ENCODE data around the gene FGF11. TPM values are rescaled to one million over a fixed set of nuclear protein-coding genes. Genes with fewer than 3 reads are reported as not detected.

FGF11 gene
- polyA plus RNA-seq, 2 of the 4 experiments (the other 2 are of a cell fraction): 1.4 to 1.8 TPM

DNA sequence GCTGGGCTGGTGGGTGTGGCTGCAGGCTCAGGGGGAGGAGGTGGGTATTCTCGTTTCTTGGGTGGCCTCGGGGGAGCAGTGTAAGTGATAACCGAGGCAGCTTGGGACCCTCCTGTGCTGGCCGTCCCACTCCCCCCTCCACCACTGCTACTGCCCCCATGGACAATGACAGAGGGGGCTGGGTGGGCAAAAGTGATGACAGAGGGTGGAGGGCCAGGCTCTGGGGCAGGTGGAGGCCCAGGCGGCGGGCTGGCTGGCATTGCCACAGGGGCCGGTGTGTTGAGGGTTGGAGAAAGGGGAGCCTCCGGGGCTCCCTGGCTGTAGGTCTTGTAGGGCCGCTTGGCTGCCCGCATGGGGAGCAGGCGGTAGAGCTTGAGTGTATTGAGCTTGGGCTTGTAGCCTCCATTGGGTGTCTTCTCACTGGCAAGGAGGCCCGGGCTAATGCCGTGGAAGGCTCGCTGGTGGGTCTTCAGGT, 24.1 kb downstream of the FGF11 start (continued):
- TF ChIP-seq HOXB13 (CRISPR knock-in tag; IDR thresholded peaks at IDR 0.05; ENCODE audit: low read depth) (no peak), FOSL2 (IDR thresholded peaks at IDR 0.05) (no peak), FOSL2 (CRISPR knock-in tag; IDR thresholded peaks at IDR 0.05) (no peak), ZSCAN20 (CRISPR knock-in tag; IDR thresholded peaks at IDR 0.05) (no peak), GATA3 (IDR thresholded peaks at IDR 0.05; ENCODE audit: borderline replicate concordance) (no peak), FOXS1 (CRISPR knock-in tag; IDR thresholded peaks at IDR 0.05) (no peak)
- TF ChIP-seq, protein P1, sequence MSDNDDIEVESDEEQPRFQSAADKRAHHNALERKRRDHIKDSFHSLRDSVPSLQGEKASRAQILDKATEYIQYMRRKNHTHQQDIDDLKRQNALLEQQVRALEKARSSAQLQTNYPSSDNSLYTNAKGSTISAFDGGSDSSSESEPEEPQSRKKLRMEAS (IDR thresholded peaks at IDR 0.05): no peak

DNA sequence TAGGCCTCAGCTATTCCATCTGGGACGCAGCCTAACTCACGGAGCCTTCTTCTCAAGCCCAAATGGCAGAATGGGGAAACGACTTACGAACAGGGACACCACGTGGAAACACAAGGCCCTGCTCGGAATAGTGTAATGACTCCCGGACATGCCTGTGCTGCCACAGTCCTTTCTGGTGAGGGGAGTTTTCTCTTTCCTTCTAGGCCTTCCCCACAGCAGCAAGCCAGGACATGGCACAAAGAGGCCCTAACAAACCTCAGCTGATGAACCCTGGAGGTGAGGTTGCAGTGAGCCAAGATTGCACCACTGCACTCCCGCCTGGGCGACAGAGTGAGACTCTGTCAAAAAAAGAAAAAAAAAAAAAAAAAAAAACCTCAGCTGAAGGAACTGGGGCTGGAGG, 24.8 kb downstream of the FGF11 start:
- CTCF ChIA-PET: interaction anchor here (1.0 to 30.1 kb wide), 5 partner anchors 11 to 118 kb away, joined by 3 to 342 read pairs (median 17); partner anchors contain the start of genes CHRNB1, FGF11, TMEM102 and TMEM95
- no peak for FAIRE-seq

DNA sequence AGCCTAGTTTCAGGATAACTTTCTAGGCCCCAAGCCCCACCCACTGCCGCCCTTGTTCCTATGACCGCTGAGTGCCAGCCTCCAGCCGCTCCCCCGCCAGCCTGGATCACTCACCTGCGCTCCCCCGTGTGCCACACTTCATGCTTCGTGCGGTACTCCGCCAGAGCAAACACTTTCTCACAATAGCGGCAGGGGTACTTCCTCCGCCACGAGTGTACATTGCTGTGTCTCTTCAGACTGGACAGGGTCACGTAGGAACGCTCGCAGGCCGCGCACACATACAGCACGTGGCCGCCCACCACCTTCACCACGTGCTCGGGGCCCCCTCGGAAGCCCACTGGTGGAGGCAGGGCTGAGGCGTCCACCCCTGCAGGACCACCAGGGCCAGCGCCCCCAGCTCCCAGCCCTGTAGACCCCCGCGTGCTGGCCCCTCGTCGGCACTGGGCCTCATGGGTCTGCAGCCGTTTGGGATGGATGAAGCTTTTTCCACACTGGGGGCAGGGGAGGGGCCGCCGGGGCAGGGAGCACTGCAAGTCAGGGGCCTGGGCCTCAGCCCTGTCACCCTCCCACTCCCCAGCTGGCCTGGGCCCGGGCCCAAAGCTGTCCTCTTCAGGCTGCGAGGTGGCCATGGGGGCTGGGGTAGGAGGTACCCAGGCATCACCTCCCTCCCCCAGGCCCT, 26.4 kb downstream of the FGF11 start:
- ATAC-seq (no peak), FAIRE-seq (no peak), DNase-seq (ENCODE audit: low read depth in 1 of 2, low spot score in 1 of 2) (no peak)
- Histone ChIP-seq H3K27ac (no peak overlapping the region; a peak in 1 of 6 replicates), H3K4me3 (no peak overlapping the region), H3K4me1 (peaks cover 24% of the 10 kb centered on the region), H3K9me3 (no peaks in the 10 kb centered on the region), H3K4me2 (no peak overlapping the region)
- 95% methylated on average over 31 of the region's 33 CpGs for WGBS (ENCODE audit: missing lambda C conversion rate)
- POLR2A ChIA-PET: interaction anchor here (1.7 kb wide), 1 partner anchor 14 kb away, joined by 6 read pairs; the partner anchor contains the start of gene ZBTB4
- no peak for TF ChIP-seq ZC3H11A (IDR thresholded peaks at IDR 0.05)
- TF ChIP-seq ZSCAN20 (CRISPR knock-in tag; IDR thresholded peaks at IDR 0.05): no peak
- no peak for TF ChIP-seq POLR2A (IDR thresholded peaks at IDR 0.05; ENCODE audit: low read length)
- no peak for TF ChIP-seq JUNB (IDR thresholded peaks at IDR 0.05)
- TF ChIP-seq MAZ (IDR thresholded peaks at IDR 0.05; ENCODE audit: borderline replicate concordance, low read depth, low read length): no peak
- TF ChIP-seq, protein P2, sequence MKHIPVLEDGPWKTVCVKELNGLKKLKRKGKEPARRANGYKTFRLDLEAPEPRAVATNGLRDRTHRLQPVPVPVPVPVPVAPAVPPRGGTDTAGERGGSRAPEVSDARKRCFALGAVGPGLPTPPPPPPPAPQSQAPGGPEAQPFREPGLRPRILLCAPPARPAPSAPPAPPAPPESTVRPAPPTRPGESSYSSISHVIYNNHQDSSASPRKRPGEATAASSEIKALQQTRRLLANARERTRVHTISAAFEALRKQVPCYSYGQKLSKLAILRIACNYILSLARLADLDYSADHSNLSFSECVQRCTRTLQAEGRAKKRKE (CRISPR knock-in tag; IDR thresholded peaks at IDR 0.05; ENCODE audit: low read depth): no peak
- no peak for TF ChIP-seq EHF (CRISPR knock-in tag; IDR thresholded peaks at IDR 0.05)
- no peak for TF ChIP-seq CBX2 (IDR thresholded peaks at IDR 0.05; ENCODE audit: borderline replicate concordance, low read depth)
- CTCF ChIA-PET: interaction anchor here (0.6 to 30.1 kb wide), 8 partner anchors 9 to 111 kb away, joined by 3 to 342 read pairs (median 3); partner anchors contain the start of genes CHRNB1, FGF11, TMEM102 and TMEM95

More for the DNA sequence above, 24.8 kb downstream of the FGF11 start:
- no peak overlapping the region for H3K4me3 ChIP-seq
- 97% methylated on average over 9 of the region's 9 CpGs for WGBS (ENCODE audit: missing lambda C conversion rate)
- POLR2A ChIA-PET: interaction anchor here (0.6 to 0.7 kb wide), 2 partner anchors 20 to 21 kb away, joined by 3 to 7 read pairs; partner anchors contain the start of gene POLR2A
- no peak overlapping the region for H3K4me2 ChIP-seq
- H3K9me3 ChIP-seq: no peaks in the 10 kb centered on the region
- H3K27ac ChIP-seq: no peak overlapping the region
- ATAC-seq (no peak), DNase-seq (ENCODE audit: low read depth in 1 of 2, low spot score in 1 of 2) (no peak)
- H3K4me1 ChIP-seq: peaks cover 19% of the 10 kb centered on the region
- no peak for TF ChIP-seq RAD21 (conservative IDR thresholded peaks at IDR 0.05 in 1 of 2, IDR thresholded peaks at IDR 0.05 in 1 of 2)
- TF ChIP-seq, protein P3, sequence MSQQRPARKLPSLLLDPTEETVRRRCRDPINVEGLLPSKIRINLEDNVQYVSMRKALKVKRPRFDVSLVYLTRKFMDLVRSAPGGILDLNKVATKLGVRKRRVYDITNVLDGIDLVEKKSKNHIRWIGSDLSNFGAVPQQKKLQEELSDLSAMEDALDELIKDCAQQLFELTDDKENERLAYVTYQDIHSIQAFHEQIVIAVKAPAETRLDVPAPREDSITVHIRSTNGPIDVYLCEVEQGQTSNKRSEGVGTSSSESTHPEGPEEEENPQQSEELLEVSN (IDR thresholded peaks at IDR 0.05; ENCODE audit: borderline replicate concordance, low read depth): no peak
- TF ChIP-seq BHLHE40 (IDR thresholded peaks at IDR 0.05; ENCODE audit: low read depth, low read length): no peak
- TF ChIP-seq HDAC2 (IDR thresholded peaks at IDR 0.05): no peak
- TF ChIP-seq RARB (CRISPR knock-in tag; IDR thresholded peaks at IDR 0.05): no peak
- TF ChIP-seq SMC3 (IDR thresholded peaks at IDR 0.05): no peak
- no peak for TF ChIP-seq ESRRA (IDR thresholded peaks at IDR 0.05; ENCODE audit: borderline replicate concordance, low read length)

DNA sequence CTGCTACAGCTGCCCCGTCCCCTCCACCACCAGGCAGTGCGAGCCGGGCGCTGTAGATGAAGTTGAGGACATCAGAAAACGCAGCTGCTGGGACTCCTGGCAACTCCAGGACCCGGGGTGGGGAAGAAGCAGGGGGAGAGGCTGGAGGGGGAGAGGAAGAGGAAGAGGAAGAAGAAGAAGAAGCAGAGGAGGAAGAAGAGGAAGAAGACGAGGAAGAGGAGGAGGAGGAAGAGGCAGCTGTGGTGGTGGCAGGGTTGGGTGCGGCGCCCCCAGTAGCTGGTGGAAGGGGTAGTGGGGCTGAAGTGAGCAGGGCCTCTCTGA, 27.0 kb downstream of the FGF11 start:
- no peak for TF ChIP-seq MYC (IDR thresholded peaks at IDR 0.05; ENCODE audit: borderline replicate concordance, low read length)
- no peak for TF ChIP-seq RAD21 (conservative IDR thresholded peaks at IDR 0.05 in 1 of 2, IDR thresholded peaks at IDR 0.05 in 1 of 2)
- TF ChIP-seq KDM5A (IDR thresholded peaks at IDR 0.05): no peak
- TF ChIP-seq FOXS1 (CRISPR knock-in tag; IDR thresholded peaks at IDR 0.05): no peak
- TF ChIP-seq EHF (CRISPR knock-in tag; IDR thresholded peaks at IDR 0.05): no peak
- TF ChIP-seq ZSCAN20 (CRISPR knock-in tag; IDR thresholded peaks at IDR 0.05): no peak
- no peak for TF ChIP-seq RCOR1 (IDR thresholded peaks at IDR 0.05; ENCODE audit: low read depth, low read length)
- TF ChIP-seq, protein P1 (IDR thresholded peaks at IDR 0.05): no peak
- TF ChIP-seq CHD2 (IDR thresholded peaks at IDR 0.05; ENCODE audit: low read length, partially characterized antibody): no peak
- TF ChIP-seq ESRRA (IDR thresholded peaks at IDR 0.05; ENCODE audit: borderline replicate concordance, low read length): no peak
- DNase-seq (ENCODE audit: low read depth in 1 of 2, low spot score in 1 of 2): no peak
- 95% methylated on average over 9 of the region's 9 CpGs for WGBS (ENCODE audit: missing lambda C conversion rate)
- no peak for FAIRE-seq
- CTCF ChIA-PET: interaction anchor here (0.6 to 30.1 kb wide), 7 partner anchors 9 to 113 kb away, joined by 3 to 342 read pairs (median 3); partner anchors contain the start of genes CHRNB1, FGF11, TMEM102 and TMEM95
- peaks cover 24% of the 10 kb centered on the region for H3K4me1 ChIP-seq
- H3K4me3 ChIP-seq: no peak overlapping the region
- POLR2A ChIA-PET: interaction anchor here (1.7 kb wide), 1 partner anchor 14 kb away, joined by 6 read pairs; the partner anchor contains the start of gene ZBTB4
- H3K4me2 ChIP-seq: no peak overlapping the region
- no peaks in the 10 kb centered on the region for H3K9me3 ChIP-seq
- H3K27ac ChIP-seq: peak overlapping the region in 1 of 2 experiments; percentile 57; a peak in 2 of 6 replicates
- ATAC-seq: no peak
